ENCODE results near the gene NKIRAS2.

Gene NKIRAS2

GRCh38 chr17:42058063-42058462 lies 38.2 kb downstream of the NKIRAS2 start:
- no peak for DNase-seq

DNA sequence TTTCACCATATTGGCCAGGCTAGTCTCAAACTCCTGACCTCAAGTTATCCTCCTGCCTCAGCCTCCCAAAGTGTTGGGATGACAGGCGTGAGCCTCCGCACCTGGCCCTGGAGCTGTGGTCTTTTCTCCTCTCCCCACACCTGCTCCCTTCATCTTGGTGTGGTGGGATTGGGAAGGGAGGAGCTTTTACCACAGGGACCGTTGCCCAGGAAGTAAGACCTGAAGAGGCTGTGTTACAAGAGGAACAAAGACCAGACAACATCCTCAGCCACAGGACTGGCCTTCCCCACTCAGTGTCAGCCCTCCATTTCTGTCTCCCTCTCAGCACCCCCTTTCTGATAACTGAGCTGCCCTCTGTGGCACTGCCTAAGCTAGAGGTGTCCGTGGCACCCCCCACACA lies 39.9 kb downstream of the NKIRAS2 start:
- DNase-seq = no peak

DNA sequence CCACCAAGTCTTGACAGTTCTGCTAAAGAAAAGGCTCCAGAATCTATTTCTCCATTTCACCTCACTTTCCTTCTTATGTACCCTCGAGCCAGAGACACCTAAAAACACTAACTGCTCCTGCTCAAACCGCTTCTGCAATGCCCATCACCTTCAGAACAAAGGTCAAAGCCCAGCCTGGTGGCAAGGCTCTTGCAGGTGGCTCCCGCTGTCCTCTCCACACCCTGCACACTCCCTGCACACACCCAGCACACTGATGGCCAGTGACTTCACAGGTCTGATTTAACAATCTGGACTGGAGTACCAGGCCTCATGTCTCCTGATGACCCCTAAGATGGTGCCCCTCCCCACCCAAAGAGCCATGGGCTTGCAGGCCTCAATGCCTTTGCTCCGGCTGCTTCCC lies 40.3 kb downstream of the NKIRAS2 start:
- no peak for DNase-seq

DNA sequence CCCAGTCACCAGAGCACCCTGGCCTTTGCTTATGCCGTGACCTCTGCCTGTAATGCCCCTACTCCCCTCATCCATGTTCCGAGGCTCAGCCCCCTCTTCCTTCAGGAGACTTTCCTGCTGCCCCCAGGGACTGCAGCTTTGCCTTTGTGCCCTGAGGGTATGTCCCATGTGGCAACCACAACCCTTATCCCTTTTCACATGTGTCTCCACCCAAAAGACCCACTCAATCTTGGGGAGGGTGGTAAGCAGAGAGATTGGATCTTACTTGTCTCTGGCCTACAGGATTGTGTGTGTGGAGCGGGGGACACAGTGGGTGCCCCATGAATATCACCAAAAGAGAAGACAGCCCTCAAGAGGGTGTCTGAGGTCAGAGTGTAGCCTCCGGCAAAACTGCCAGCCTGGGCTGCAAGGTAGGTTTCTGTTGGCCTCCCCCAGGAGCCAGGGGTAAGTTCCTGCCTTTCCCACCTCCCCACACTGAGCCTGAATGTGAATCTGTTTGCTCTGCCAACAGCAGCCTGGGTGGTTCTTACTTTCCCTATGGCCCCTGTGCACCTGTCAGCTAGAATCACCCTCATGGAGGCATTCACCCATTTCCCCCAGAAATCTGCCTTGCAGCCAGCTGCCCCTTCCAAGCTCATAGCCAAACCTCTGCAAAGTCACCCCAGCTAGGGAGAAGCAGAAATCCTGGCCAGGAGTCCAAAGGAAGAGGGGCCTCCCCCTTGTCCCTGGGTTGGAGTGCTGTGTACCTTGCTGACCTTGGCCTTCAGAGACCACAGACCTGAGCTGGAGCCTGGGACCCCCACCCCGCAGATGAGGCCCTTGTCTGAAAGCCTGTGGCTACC lies 42.0 kb downstream of the NKIRAS2 start:
- DNase-seq = no peak

- DNase-seq = no peak
Observed at GRCh38 chr17:42062681-42063080, 42.8 kb downstream of the NKIRAS2 start.

GRCh38 chr17:42065201-42065600 lies 45.3 kb downstream of the NKIRAS2 start:
- DNase-seq = no peak

DNA sequence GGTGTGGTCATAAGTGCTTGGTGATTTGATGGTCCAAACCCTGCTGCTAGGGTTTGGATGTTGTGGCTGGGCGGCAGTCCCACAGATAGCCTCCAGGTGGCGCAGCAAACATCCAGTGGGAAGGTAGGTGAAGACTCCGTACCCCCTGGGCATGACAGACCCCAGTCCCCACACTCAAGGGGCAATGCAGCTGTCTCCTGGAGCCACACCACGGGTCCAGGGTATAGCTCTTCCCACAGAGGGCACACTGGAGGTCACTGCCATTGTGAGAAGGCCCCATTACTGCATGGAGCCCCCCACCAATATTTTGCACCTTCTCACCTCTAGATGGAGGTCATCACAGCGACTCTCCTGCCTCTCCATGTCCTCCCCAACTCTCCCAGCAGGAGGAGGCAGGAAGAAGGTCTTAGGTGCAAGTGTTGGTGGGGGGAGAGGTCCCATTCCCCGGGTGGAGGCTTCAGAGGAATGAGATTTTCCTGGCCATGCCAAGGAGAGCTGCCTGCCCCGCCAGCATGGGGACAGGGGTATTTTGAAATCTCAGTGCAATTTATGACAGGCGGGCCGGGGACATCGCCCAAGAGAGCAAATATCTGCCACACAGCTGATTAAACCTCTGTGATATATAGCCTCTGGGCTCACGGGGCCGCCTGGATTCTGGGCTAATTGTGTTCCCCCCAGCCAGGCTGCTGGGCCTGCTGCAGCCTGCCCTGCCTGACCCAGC lies 47.6 kb downstream of the NKIRAS2 start:
- DNase-seq = peak; percentile 32

- no peak for DNase-seq
Observed at GRCh38 chr17:42068979-42069378, 49.1 kb downstream of the NKIRAS2 start.

DNA sequence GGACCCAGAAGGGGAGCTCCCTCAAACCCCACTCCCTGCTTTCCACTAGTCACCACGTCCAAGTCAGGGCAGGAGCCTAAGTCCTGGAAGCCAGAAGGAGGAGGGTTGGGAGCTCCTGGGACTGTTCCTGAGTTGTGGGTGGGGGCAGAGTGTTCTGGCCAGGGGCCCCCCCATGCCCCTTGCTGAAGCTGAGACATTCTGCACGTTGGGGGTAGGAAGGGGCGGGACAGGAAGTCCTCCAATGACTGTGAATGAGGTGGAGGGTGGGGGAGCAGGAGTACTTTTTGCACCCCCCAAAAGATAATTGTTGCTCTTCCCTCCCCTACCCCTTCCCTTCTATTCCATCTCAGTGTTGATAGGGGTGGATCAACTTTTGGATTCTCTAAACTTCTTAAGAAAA lies 51.9 kb downstream of the NKIRAS2 start:
- DNase-seq = no peak

GRCh38 chr17:42072323-42073187 lies 52.7 kb downstream of the NKIRAS2 start:
- DNase-seq = no peak

All from fibroblast of skin of right biceps (primary cell).